ENCODE results near the gene PLCH1. TPM values are rescaled to one million over a fixed set of nuclear protein-coding genes. Genes with fewer than 3 reads are reported as not detected.

The PLCH1 gene
- total RNA-seq, 1 donor from 2014 or later = 1.1 TPM

DNA sequence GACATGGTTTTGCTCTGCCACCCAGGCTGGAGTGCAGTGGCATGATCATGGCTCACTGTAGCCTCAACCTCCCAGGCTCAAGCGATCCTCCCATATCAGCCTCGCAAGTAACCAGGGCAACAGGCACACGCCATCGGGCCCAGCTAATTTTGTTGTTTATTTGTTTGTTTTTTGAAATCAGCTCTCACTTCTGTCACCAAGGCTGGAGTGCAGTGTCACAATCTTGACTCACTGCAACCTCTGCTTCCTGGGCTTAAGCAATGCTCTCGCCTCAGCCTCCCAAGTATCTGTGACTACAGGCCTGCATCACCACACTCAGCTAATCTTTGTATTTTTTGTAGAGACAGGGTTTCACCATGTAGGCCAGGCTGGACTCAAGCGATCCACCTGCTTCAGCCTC, 26.3 kb upstream of the PLCH1 start:
- Mint-ChIP-seq H3K27me3 (ENCODE audit: unreplicated experiment) (peaks cover 2% of the 10 kb centered on the region), H3K4me3 (ENCODE audit: unreplicated experiment) (no peak overlapping the region), H3K9me3 (ENCODE audit: unreplicated experiment) (no peaks in the 10 kb centered on the region), H3K27ac (ENCODE audit: unreplicated experiment) (no peak overlapping the region), H3K4me1 (ENCODE audit: low read depth, unreplicated experiment) (no peaks in the 10 kb centered on the region), H3K36me3 (ENCODE audit: unreplicated experiment) (peaks cover 4% of the 10 kb centered on the region)
- TF ChIP-seq, protein P1, sequence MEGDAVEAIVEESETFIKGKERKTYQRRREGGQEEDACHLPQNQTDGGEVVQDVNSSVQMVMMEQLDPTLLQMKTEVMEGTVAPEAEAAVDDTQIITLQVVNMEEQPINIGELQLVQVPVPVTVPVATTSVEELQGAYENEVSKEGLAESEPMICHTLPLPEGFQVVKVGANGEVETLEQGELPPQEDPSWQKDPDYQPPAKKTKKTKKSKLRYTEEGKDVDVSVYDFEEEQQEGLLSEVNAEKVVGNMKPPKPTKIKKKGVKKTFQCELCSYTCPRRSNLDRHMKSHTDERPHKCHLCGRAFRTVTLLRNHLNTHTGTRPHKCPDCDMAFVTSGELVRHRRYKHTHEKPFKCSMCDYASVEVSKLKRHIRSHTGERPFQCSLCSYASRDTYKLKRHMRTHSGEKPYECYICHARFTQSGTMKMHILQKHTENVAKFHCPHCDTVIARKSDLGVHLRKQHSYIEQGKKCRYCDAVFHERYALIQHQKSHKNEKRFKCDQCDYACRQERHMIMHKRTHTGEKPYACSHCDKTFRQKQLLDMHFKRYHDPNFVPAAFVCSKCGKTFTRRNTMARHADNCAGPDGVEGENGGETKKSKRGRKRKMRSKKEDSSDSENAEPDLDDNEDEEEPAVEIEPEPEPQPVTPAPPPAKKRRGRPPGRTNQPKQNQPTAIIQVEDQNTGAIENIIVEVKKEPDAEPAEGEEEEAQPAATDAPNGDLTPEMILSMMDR (IDR thresholded peaks at IDR 0.05; ENCODE audit: partially characterized antibody, unreplicated experiment) = no peak
- no peak for DNase-seq

DNA sequence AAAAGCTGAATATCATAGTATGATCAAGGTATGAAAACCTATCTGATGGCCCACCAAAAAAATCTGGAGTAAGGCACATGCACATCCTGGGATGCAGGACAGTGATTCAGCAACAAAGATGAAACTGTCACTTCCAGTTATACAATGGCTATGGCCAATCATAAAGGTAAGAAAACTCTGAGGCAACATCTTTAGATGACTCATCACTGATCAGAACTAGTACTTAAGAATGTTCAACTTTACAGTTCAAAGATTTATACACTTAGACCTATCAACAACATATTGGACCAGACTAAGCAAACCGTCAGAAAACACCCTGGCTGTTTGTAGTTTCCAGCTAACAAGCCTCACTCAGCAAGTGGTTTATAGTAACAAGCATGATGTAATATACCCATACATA, 21.3 kb upstream of the PLCH1 start:
- TF ChIP-seq, protein P1 (IDR thresholded peaks at IDR 0.05; ENCODE audit: partially characterized antibody, unreplicated experiment) = no peak
- DNase-seq = no peak
- H3K27ac Mint-ChIP-seq (ENCODE audit: unreplicated experiment) = no peak overlapping the region
- H3K27me3 Mint-ChIP-seq (ENCODE audit: unreplicated experiment) = no peaks in the 10 kb centered on the region
- H3K4me1 Mint-ChIP-seq (ENCODE audit: low read depth, unreplicated experiment) = no peaks in the 10 kb centered on the region
- peaks cover 4% of the 10 kb centered on the region for H3K36me3 Mint-ChIP-seq (ENCODE audit: unreplicated experiment)
- H3K4me3 Mint-ChIP-seq (ENCODE audit: unreplicated experiment) = no peak overlapping the region
- no peaks in the 10 kb centered on the region for H3K9me3 Mint-ChIP-seq (ENCODE audit: unreplicated experiment)

DNA sequence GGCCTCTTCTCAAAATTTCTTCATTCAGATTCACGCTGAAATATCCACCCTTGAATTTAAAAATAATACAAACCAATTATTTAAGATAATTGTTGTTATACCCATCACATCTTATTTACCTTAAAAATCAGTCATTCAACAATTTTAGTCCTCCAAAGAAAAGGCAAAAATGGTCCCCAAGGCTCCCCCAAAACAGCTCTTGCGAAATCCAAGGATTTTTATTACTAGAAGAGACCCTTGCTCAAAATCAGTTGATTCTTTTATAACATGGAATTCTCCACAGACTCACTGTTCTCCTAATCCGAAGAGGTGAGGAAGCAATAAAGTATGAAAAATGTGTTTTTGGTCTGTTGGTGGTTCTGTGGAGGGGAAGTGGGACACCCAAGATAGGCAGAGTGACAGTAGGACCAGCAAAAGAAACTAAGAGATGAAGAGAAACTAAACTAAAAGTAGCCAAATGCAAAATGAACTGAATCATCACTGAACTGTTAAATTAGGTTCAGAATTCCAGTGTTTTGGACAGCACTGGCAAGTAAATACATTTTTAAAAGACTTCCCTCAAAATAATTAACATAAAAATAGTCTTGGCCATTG, 19.1 kb upstream of the PLCH1 start:
- Mint-ChIP-seq H3K27me3 (ENCODE audit: unreplicated experiment) (no peaks in the 10 kb centered on the region), H3K9me3 (ENCODE audit: unreplicated experiment) (no peaks in the 10 kb centered on the region), H3K36me3 (ENCODE audit: unreplicated experiment) (no peaks in the 10 kb centered on the region), H3K4me1 (ENCODE audit: low read depth, unreplicated experiment) (no peaks in the 10 kb centered on the region), H3K27ac (ENCODE audit: unreplicated experiment) (no peak overlapping the region), H3K4me3 (ENCODE audit: unreplicated experiment) (no peak overlapping the region)
- no peak for DNase-seq
- TF ChIP-seq, protein P1 (IDR thresholded peaks at IDR 0.05; ENCODE audit: partially characterized antibody, unreplicated experiment) = no peak

DNA sequence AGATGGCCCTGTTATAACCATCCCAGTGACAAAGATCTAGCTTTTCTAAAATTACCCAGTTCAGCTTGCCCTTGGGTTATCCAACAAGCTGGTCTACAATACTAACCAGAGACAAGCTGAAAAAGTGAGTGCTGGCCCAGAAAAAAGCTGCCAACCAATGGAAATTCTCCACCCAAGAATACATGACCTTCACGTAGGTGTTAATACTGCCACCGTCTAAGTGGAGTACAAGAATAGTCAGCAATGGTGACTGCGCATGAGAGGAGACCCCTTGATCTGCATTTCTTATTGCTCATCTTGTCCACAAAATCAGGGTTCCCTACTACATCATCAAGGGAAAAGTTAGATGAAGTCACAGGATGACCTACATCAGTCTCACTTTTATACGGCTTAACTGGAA, 15.8 kb upstream of the PLCH1 start:
- TF ChIP-seq, protein P1 (IDR thresholded peaks at IDR 0.05; ENCODE audit: partially characterized antibody, unreplicated experiment) = no peak
- no peak overlapping the region for H3K27ac Mint-ChIP-seq (ENCODE audit: unreplicated experiment)
- no peaks in the 10 kb centered on the region for H3K4me1 Mint-ChIP-seq (ENCODE audit: low read depth, unreplicated experiment)
- H3K27me3 Mint-ChIP-seq (ENCODE audit: unreplicated experiment) = no peaks in the 10 kb centered on the region
- no peaks in the 10 kb centered on the region for H3K9me3 Mint-ChIP-seq (ENCODE audit: unreplicated experiment)
- no peaks in the 10 kb centered on the region for H3K36me3 Mint-ChIP-seq (ENCODE audit: unreplicated experiment)
- no peak overlapping the region for H3K4me3 Mint-ChIP-seq (ENCODE audit: unreplicated experiment)
- no peak for DNase-seq

DNA sequence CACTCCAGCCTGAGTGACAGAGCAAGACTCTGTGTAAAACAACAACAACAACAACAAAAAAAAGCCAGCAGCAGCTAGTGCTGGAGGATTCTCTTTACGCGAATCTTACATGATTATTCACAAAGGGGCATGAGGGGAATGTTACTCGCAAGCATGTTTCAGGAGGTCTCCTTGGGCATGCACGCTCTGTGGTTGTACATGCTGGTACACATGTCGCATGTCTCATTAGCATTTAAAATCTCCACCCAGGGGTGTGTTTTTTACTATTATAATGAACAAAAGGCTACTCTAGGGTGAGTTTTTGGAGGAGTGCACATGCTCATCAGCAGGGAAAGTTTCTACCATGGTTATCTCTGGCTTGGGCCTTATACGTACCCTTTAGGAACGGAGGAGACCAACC, 12.7 kb upstream of the PLCH1 start:
- H3K4me3 Mint-ChIP-seq (ENCODE audit: unreplicated experiment) = no peak overlapping the region
- no peaks in the 10 kb centered on the region for H3K27me3 Mint-ChIP-seq (ENCODE audit: unreplicated experiment)
- TF ChIP-seq, protein P1 (IDR thresholded peaks at IDR 0.05; ENCODE audit: partially characterized antibody, unreplicated experiment) = no peak
- H3K36me3 Mint-ChIP-seq (ENCODE audit: unreplicated experiment) = no peaks in the 10 kb centered on the region
- DNase-seq = no peak
- no peak overlapping the region for H3K27ac Mint-ChIP-seq (ENCODE audit: unreplicated experiment)
- no peaks in the 10 kb centered on the region for H3K4me1 Mint-ChIP-seq (ENCODE audit: low read depth, unreplicated experiment)
- no peaks in the 10 kb centered on the region for H3K9me3 Mint-ChIP-seq (ENCODE audit: unreplicated experiment)
